ENCODE measurements around the gene GAS2L1.
A peak's percentile ranks its signal among the peaks of the same experiment; 100 is the strongest.

GAS2L1 gene

GRCh38 chr22:29308791-29309262 lies 2.4 kb downstream of the GAS2L1 start:
- DNase-seq (ENCODE audit: low read depth in 2 of 3, low spot score in 1 of 3) = no peak

- no peak for DNase-seq (ENCODE audit: low read depth in 2 of 3, low spot score in 1 of 3)
Measured at GRCh38 chr22:29309332-29310064, 3.0 kb downstream of the GAS2L1 start.

GRCh38 chr22:29310065-29310862 lies 3.8 kb downstream of the GAS2L1 start:
- DNase-seq (ENCODE audit: low read depth in 2 of 3, low spot score in 1 of 3) = no peak

GRCh38 chr22:29310863-29311339 lies 4.5 kb downstream of the GAS2L1 start:
- peak; percentile 56 to 72 (median 63) for DNase-seq (ENCODE audit: low read depth in 2 of 3, low spot score in 1 of 3)

GRCh38 chr22:29311464-29312217 lies 5.2 kb downstream of the GAS2L1 start:
- DNase-seq (ENCODE audit: low read depth in 2 of 3, low spot score in 1 of 3) = no peak

- no peak for DNase-seq (ENCODE audit: low read depth in 2 of 3, low spot score in 1 of 3)
Measured at GRCh38 chr22:29312218-29313125, 6.0 kb downstream of the GAS2L1 start.

- no peak for DNase-seq (ENCODE audit: low read depth in 2 of 3, low spot score in 1 of 3)
Measured at GRCh38 chr22:29313126-29313575, 6.7 kb downstream of the GAS2L1 start.

- no peak for DNase-seq (ENCODE audit: low read depth in 2 of 3, low spot score in 1 of 3)
Measured at GRCh38 chr22:29313576-29314466, 7.4 kb downstream of the GAS2L1 start.

GRCh38 chr22:29314537-29315285 lies 8.3 kb downstream of the GAS2L1 start:
- no peak for DNase-seq (ENCODE audit: low read depth in 2 of 3, low spot score in 1 of 3)

GRCh38 chr22:29315286-29316140 lies 9.1 kb downstream of the GAS2L1 start, which contains the start of gene RASL10A:
Gene RASL10A, minus strand, starts transcription at chr22:29315697. Its CDS starts 451 bp downstream, at chr22:29315246.
- no peak for DNase-seq (ENCODE audit: low read depth in 2 of 3, low spot score in 1 of 3)

GRCh38 chr22:29316141-29316828 lies 9.8 kb downstream of the GAS2L1 start:
- no peak for DNase-seq (ENCODE audit: low read depth in 2 of 3, low spot score in 1 of 3)

- no peak for DNase-seq (ENCODE audit: low read depth in 2 of 3, low spot score in 1 of 3)
Measured at GRCh38 chr22:29317827-29318454, 11.5 kb downstream of the GAS2L1 start.

- no peak for DNase-seq (ENCODE audit: low read depth in 2 of 3, low spot score in 1 of 3)
Measured at GRCh38 chr22:29319072-29319471, 12.6 kb downstream of the GAS2L1 start.

GRCh38 chr22:29320546-29320945 lies 14.1 kb downstream of the GAS2L1 start:
- DNase-seq (ENCODE audit: low read depth in 2 of 3, low spot score in 1 of 3) = no peak

- no peak for DNase-seq (ENCODE audit: low read depth in 2 of 3, low spot score in 1 of 3)
Measured at GRCh38 chr22:29323641-29324040, 17.2 kb downstream of the GAS2L1 start.

GRCh38 chr22:29325356-29325755 lies 18.9 kb downstream of the GAS2L1 start:
- no peak for DNase-seq (ENCODE audit: low read depth in 2 of 3, low spot score in 1 of 3)

Data from stimulated activated CD4-positive, alpha-beta T cell treated with anti-CD3 and anti-CD28 coated beads, Interleukin-12 subunit alpha, Interleukin-12 subunit beta, amount 100 ng/mL, for 48 hours (primary cell).